ENCODE measurements around the gene CPLX3. TPM values are rescaled to one million over a fixed set of nuclear protein-coding genes. Genes with fewer than 3 reads are reported as not detected.

CPLX3 gene
- total and polyA plus RNA-seq, 2 experiments from 2014 or later, result not detected

DNA sequence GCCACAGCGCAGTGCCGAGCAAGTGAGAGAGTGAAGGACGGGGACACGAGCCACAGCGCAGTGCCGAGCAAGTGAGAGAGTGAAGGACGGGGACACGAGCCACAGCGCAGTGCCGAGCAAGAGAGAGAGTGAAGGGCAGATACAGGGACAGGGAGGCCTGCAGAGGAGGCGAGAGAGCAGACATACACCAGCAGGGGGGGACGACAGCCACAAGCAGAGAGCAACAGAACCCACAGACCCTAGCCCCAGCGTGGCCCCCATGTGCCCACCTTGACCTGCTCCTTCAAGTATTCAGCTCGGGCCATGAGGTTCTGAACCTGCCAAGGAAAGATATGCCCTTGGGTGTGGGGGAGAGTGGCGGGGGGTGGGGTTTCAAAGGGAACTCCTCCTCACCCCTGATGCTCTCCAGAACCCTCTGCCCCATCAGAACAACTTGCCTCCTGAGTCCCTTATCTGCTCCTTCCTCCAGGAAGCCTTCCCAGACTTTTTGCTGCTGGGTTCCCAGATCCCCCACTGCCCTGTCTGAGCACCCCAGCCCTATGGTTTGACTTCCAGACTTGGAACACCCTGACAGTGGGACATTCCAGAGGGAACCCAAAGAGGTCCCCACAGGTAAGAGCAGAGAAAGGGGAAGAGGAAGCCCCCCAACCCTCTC, 11.2 kb downstream of the CPLX3 start:
- Histone ChIP-seq H2AFZ (no peak overlapping the region), H3K4me3 (no peak overlapping the region), H4K20me1 (ENCODE audit: insufficient read depth, poor library complexity, severe bottlenecking) (peaks cover 6% of the 10 kb centered on the region), H3K79me2 (no peaks in the 10 kb centered on the region), H3K9me2 (replicated peaks; ENCODE audit: insufficient read depth) (no peaks in the 10 kb centered on the region), H3K27me3 (no peaks in the 10 kb centered on the region), H3K4me2 (no peak overlapping the region), H3K4me1 (ENCODE audit: insufficient read depth) (peaks cover 9% of the 10 kb centered on the region), H3K9me3 (ENCODE audit: low read depth) (no peaks in the 10 kb centered on the region), H3K36me3 (replicated peaks; ENCODE audit: insufficient read depth, low read depth) (no peaks in the 10 kb centered on the region), H3K27ac (no peak overlapping the region)
- TF ChIP-seq CTCF (IDR thresholded peaks at IDR 0.05; ENCODE audit: poor library complexity), result no peak
- TF ChIP-seq EZH2phosphoT487 (IDR thresholded peaks at IDR 0.05; ENCODE audit: low read depth, severe bottlenecking, unreplicated experiment), result no peak
- TF ChIP-seq EZH2 (IDR thresholded peaks at IDR 0.05; ENCODE audit: borderline replicate concordance), result no peak
- DNase-seq (ENCODE audit: low spot score), result no peak
- 95% methylated on average over 15 of the region's 15 CpGs for WGBS (ENCODE audit: low lambda C conversion rate, missing lambda C conversion rate)

- no peaks in the 10 kb centered on the region for H3K36me3 ChIP-seq (replicated peaks; ENCODE audit: insufficient read depth, low read depth)
- H3K9me3 ChIP-seq (ENCODE audit: low read depth), result no peaks in the 10 kb centered on the region
- H3K79me2 ChIP-seq, result no peaks in the 10 kb centered on the region
- H3K9me2 ChIP-seq (replicated peaks; ENCODE audit: insufficient read depth), result no peaks in the 10 kb centered on the region
- H3K4me3 ChIP-seq, result no peak overlapping the region
- H2AFZ ChIP-seq, result no peak overlapping the region
- H4K20me1 ChIP-seq (ENCODE audit: insufficient read depth, poor library complexity, severe bottlenecking), result peaks cover 6% of the 10 kb centered on the region
- H3K27me3 ChIP-seq, result no peaks in the 10 kb centered on the region
- no peak for DNase-seq (ENCODE audit: low spot score)
- 99% methylated on average over 10 of the region's 10 CpGs for WGBS (ENCODE audit: low lambda C conversion rate, missing lambda C conversion rate)
- no peak for TF ChIP-seq CTCF (IDR thresholded peaks at IDR 0.05; ENCODE audit: poor library complexity)
- TF ChIP-seq EZH2 (IDR thresholded peaks at IDR 0.05; ENCODE audit: borderline replicate concordance), result no peak
- no peak for TF ChIP-seq EZH2phosphoT487 (IDR thresholded peaks at IDR 0.05; ENCODE audit: low read depth, severe bottlenecking, unreplicated experiment)
- H3K4me1 ChIP-seq (ENCODE audit: insufficient read depth), result peaks cover 9% of the 10 kb centered on the region
- no peak overlapping the region for H3K4me2 ChIP-seq
- no peak overlapping the region for H3K27ac ChIP-seq
Observed at GRCh38 chr15:74838137-74838516, 11.7 kb downstream of the CPLX3 start.

GRCh38 chr15:74838746-74839525, 12.5 kb downstream of the CPLX3 start:
- WGBS (ENCODE audit: low lambda C conversion rate, missing lambda C conversion rate), result 93% methylated on average over 11 of the region's 11 CpGs
- Histone ChIP-seq H4K20me1 (ENCODE audit: insufficient read depth, poor library complexity, severe bottlenecking) (peaks cover 6% of the 10 kb centered on the region), H3K4me2 (no peak overlapping the region), H3K4me3 (no peak overlapping the region), H3K9me3 (ENCODE audit: low read depth) (no peaks in the 10 kb centered on the region), H3K9me2 (replicated peaks; ENCODE audit: insufficient read depth) (no peaks in the 10 kb centered on the region), H3K79me2 (no peaks in the 10 kb centered on the region), H3K36me3 (replicated peaks; ENCODE audit: insufficient read depth, low read depth) (no peaks in the 10 kb centered on the region), H2AFZ (no peak overlapping the region), H3K27me3 (no peaks in the 10 kb centered on the region), H3K4me1 (ENCODE audit: insufficient read depth) (peaks cover 17% of the 10 kb centered on the region), H3K27ac (no peak overlapping the region)
- TF ChIP-seq EZH2phosphoT487 (IDR thresholded peaks at IDR 0.05; ENCODE audit: low read depth, severe bottlenecking, unreplicated experiment) (no peak), CTCF (IDR thresholded peaks at IDR 0.05; ENCODE audit: poor library complexity) (no peak), EZH2 (IDR thresholded peaks at IDR 0.05; ENCODE audit: borderline replicate concordance) (no peak)
- no peak for DNase-seq (ENCODE audit: low spot score)
